Motor neuron (in vitro differentiated cells): Measurements from ENCODE around the gene SPRED2. TPM values are rescaled to one million over a fixed set of nuclear protein-coding genes. Genes with fewer than 3 reads are reported as not detected.
A peak's percentile ranks its signal among the peaks of the same experiment; 100 is the strongest.

Experiments used
- ATAC-seq, 8 experiments: fragments of 200-7000 bp; cut with Tn5 transposase; replicated peaks in 6 of 8; 2 replicates each; pipeline ENCODE4 v1.8.0; 2021; ENCODE audit warnings: mild to moderate bottlenecking in 8 of 8, moderate library complexity in 8 of 8
- H3K27ac ChIP-seq, 2 donors: fragments of 250-450 bp; sonication (Bioruptor Pico); 2 replicates each; pipeline ENCODE4 v1.9.0; 2021; ENCODE audit warnings: antibody characterized with exemption in 2 of 2, mild to moderate bottlenecking in 2 of 2, moderate library complexity in 1 of 2
- H3K4me1 ChIP-seq, 2 donors: fragments of 250-450 bp; sonication (Bioruptor Pico); replicated peaks in 1 of 2; 2 replicates each; pipeline ENCODE4 v1.6.1; 2021; ENCODE audit warnings: antibody characterized with exemption in 2 of 2, mild to moderate bottlenecking in 2 of 2, moderate library complexity in 1 of 2
- H3K4me3 ChIP-seq, 5 donors: fragments of 250-450 bp; sonication (Bioruptor Pico); 2 replicates each; pipeline ENCODE4 v1.9.0; 2021; ENCODE audit warnings: antibody characterized with exemption in 5 of 5, mild to moderate bottlenecking in 5 of 5, moderate library complexity in 4 of 5
- WGBS, 10 experiments: fragments of 450-650 bp; shearing (Covaris generic); methylation state at CpG; one replicate each; pipeline ENCODE4 v1.0.0; 2022; 5-methylcytosine and 5-hydroxymethylcytosine counted together
- in situ Hi-C, 9 experiments: fragments of 400-800 bp; cut with MboI; loops; one replicate each; pipeline ENCODE4 v1.15.0; 2021; ENCODE audit warnings: low sequenced_read_pairs in 9 of 9, low pct_unique_long_range_greater_than_20kb in 2 of 9; ENCODE audit not compliant: unreplicated experiment in 9 of 9
- total RNA-seq, 8 experiments: library from RNA; unstranded; fragments of 300-600 nt; gene quantifications; 2 replicates each; pipeline versions ENCODE4 v1.2.3 to v1.2.4, GENCODE V29; 2022

Gene SPRED2
- total RNA-seq, 8 experiments from 2014 or later, result 8.9 to 38.3 (median 15.5) TPM

DNA sequence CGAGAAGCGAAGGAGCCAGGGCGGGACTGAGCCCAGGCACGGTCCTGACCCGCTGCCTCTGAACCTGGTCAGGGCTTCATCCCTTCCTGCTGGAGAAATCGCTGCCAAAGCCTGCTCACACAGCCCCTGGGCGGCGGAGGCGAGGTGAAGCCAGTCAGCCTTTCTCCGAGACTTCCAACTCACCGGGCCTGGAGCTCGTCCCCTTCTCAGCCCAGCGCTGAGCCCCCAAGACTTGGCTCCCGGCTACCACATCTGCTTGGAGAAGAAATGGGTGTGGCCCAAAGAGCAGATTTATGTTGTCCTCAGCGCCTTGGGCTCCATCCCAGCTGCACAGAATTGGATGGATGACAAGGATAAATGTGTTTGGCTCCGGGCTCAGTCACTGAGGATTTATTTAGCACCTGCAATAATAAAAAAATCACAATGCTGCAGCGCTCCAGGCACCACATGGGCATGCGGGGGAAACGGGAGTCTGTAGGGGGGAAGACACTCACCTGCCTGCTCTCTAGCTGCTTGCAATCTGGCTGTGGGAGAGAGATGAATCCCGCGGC lies 139.9 kb downstream of the SPRED2 start:
- in situ Hi-C loops, result loop anchor here in 2 of 9 experiments (25.0 kb wide), 2 partner anchors 145 to 270 kb away; partner anchors contain the start of gene SPRED2 (in 1 of the 2)
- H3K4me3 ChIP-seq, result no peak overlapping the region
- ATAC-seq, result peak; percentile 24 to 89 (median 53)
- 0 to 79% (median 37%) methylated on average over 1 to 20 of the region's 21 CpGs; no CpG with 5 or more reads in 2 of the 10 experiments for WGBS, 10 experiments
- H3K4me1 ChIP-seq, result peaks cover 0 to 14% of the 10 kb centered on the region in 2 donors
- H3K27ac ChIP-seq, result no peak overlapping the region

DNA sequence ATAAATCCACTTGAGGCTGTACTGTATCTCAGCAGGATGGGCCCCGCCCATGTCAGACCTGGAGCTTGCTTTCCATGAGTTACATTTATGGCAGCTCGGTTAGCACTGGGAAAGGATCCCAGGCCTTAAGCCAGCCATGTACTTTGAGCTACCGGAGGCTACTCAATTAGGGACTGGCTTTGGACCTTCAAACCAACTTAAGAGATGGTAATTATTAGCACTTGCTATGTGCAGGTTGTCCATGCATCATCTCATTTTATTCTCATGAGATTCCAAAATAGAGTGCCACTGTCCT lies 140.3 kb downstream of the SPRED2 start:
- WGBS, 10 experiments, result 20 to 95% (median 72%) methylated on average over 1 to 3 of the region's 3 CpGs; no CpG with 5 or more reads in 6 of the 10 experiments
- Histone ChIP-seq H3K4me1 (peaks cover 0 to 14% of the 10 kb centered on the region in 2 donors), H3K4me3 (no peak overlapping the region), H3K27ac (no peak overlapping the region)
- in situ Hi-C loops, result loop anchor here in 2 of 9 experiments (25.0 kb wide), 2 partner anchors 145 to 270 kb away; partner anchors contain the start of gene SPRED2 (in 1 of the 2)
- peak in 3 of 8 experiments; percentile 28 to 38 (median 35) for ATAC-seq

DNA sequence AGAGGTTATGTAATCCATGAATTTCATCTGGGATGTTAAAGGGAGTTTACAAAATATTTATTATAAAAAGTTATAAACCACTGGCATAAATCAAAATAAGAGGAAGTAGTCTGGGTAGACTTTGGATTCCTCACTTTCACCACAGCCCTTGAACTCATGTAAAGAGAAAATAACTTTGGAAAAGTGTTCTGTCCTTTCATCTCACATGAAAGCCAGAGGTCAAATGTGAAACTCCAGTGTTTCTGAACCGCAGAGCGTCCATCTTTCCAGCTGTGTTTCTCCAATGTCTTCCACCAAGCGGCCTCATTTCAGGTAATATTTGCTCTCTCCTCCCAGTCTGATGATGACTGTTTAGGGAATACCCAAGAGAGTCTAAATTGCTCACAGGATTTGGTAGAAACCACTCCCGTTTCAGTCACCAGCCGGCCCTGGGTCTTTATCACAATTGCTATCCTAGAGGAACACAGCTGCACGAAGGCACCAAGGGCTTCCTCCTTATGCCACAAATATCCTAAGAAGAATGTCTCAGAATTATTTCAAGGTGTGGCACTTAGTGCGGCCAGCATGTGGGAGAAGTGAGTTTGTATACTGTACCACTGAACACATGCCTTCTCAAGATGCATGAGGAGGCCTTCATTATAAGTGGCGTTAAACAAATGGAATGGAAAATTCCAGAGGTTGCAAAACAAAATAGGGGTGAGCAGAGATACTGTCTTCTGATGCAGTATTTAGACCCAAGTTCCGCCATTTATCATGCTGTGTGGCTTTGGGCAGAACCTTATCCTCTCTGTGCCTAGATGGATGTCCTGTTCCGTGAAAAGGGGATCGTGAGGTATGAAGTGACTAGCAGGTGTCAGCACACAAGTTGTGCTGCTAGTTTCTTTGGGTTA lies 140.9 kb downstream of the SPRED2 start:
- 39 to 100% (median 90%) methylated on average over 3 to 11 of the region's 11 CpGs for WGBS, 10 experiments
- in situ Hi-C loops, result loop anchor here in 2 of 9 experiments (25.0 kb wide), 2 partner anchors 146 to 271 kb away; partner anchors contain the start of gene SPRED2 (in 1 of the 2)
- ATAC-seq, result peak in 3 of 8 experiments; percentile 27 to 49 (median 40)
- Histone ChIP-seq H3K4me3 (no peak overlapping the region), H3K27ac (no peak overlapping the region), H3K4me1 (peaks cover 0 to 14% of the 10 kb centered on the region in 2 donors)

DNA sequence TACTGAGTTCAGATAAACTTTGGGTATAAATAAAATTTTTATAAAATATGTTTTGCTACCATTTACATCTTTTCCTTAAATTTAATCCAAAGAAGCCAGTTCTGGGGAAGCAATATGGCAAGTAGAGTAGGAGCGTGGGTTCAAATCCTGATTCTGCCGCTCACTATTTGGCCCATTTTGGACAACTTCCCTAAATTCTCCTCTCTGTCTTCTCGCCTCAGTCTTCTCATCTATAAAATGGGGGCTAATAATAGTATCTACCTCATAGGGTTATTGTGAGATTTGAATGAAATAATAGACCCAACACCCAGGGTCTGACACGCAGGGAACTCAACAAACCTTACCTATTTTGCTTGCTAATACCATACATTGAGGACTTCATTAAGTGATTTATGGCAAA lies 145.0 kb downstream of the SPRED2 start:
- 83 to 100% (median 94%) methylated on average over 1 to 4 of the region's 4 CpGs for WGBS, 10 experiments
- peaks cover 0 to 3% of the 10 kb centered on the region in 2 donors for H3K4me1 ChIP-seq
- ATAC-seq, result no peak
- H3K27ac ChIP-seq, result no peak overlapping the region
- H3K4me3 ChIP-seq, result no peak overlapping the region
- in situ Hi-C loops, result loop anchor here in 2 of 9 experiments (25.0 kb wide), 2 partner anchors 150 to 275 kb away; partner anchors contain the start of gene SPRED2 (in 1 of the 2)

DNA sequence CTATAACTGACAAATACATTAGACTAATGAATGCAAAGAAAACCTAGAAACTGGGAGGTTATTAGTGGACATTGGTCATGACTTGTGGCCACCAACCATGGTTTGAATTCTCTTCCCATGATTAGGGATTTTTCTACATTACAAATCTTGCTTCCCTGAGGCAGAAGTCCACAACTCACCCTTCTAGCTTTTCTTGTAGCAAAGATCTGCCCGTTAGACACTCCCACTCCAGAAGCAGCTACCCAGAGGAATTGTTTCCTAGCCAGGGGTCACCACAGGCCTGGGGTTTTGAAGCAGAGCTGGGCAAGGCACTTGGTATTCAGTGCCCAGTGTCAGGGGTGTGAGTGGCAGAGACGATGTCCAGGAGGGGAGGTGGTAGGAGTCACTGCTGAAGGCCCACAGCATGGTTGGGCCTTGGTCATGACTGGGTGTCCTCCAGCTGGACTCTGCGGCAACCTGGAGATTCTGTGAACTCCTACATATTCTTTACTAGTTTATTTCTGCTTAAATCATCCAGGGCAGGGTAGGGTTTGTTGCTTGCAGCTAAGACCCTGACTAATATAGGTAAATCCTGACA lies 149.8 kb downstream of the SPRED2 start:
- in situ Hi-C loops, result loop anchor here in 2 of 9 experiments (25.0 kb wide), 2 partner anchors 155 to 280 kb away; partner anchors contain the start of gene SPRED2 (in 1 of the 2)
- Histone ChIP-seq H3K4me1 (peaks cover 0 to 4% of the 10 kb centered on the region in 2 donors), H3K4me3 (no peak overlapping the region), H3K27ac (no peak overlapping the region)
- 0 to 72% (median 60%) methylated on average over 1 to 3 of the region's 3 CpGs; no CpG with 5 or more reads in 5 of the 10 experiments for WGBS, 10 experiments
- ATAC-seq, result peak in 5 of 8 experiments; percentile 28 to 72 (median 58)

DNA sequence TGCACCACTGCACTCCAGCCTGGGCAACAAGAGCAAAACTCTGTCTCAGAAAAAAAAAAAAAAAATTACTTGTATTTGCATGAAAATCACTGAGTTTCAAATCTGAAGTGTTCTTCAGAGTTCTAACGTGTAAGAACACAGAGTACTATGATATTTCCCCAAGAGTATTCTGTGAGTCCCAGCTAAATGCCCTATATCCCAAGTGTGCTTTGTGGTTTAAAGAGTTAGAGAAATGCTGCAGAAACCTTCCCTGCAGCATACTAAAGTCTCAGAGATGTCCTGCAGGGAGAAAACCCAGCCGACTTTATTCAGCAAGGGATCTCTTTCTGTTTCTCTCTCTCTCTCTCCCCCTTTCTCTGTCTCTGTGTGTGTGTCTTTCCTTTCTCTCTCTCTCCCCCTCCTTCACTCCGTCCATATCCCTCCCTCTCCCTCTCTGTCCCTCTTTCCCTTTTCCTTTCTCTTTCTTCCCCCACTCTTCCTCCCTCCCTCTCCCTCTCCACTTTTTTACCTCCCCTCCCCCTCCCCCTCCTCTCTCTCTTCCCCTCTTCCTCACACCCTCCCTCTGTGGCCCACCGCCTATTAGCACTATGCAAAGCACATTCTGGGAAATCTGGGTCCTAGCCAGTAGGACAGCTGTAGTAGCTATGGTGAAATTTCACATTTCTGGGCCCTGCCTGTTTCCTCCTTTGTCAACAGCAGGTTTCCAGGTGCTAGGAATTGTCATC lies 150.6 kb downstream of the SPRED2 start:
- no peak overlapping the region for H3K4me3 ChIP-seq
- H3K4me1 ChIP-seq, result peaks cover 2 to 8% of the 10 kb centered on the region in 2 donors
- peak in 6 of 8 experiments; percentile 33 to 92 (median 81) for ATAC-seq
- in situ Hi-C loops, result loop anchor here in 2 of 9 experiments (25.0 kb wide), 2 partner anchors 156 to 281 kb away; partner anchors contain the start of gene SPRED2 (in 1 of the 2)
- H3K27ac ChIP-seq, result no peak overlapping the region
- WGBS, 10 experiments, result 0 to 20% (median 2%) methylated on average over 1 to 3 of the region's 4 CpGs; no CpG with 5 or more reads in 6 of the 10 experiments

DNA sequence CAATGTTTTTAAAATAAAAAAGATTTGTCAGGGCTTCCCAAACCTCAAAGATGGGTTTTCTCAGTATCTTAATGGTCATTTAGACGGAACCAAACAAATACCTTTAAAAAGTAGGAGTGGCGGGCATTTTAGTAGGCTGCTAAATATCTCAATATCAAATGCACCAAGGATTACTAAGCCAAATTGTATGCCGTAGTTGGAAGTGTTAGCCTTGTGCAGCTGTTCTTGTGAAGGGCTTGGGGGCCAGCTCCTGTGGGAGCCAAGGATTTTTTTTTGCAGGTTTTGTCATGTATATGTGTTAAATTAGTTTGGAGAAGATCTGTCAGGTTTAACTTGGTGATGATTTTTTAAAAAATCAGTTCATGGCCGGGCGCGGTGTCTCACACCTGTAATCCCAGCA lies 152.6 kb downstream of the SPRED2 start:
- H3K4me1 ChIP-seq, result peaks cover 12 to 24% of the 10 kb centered on the region in 2 donors
- ATAC-seq, result no peak
- H3K4me3 ChIP-seq, result no peak overlapping the region
- no peak overlapping the region for H3K27ac ChIP-seq
- WGBS, 10 experiments, result 80 to 100% (median 86%) methylated on average over 1 to 5 of the region's 6 CpGs; no CpG with 5 or more reads in 2 of the 10 experiments
- in situ Hi-C loops, result loop anchor here in 2 of 9 experiments (25.0 kb wide), 2 partner anchors 158 to 283 kb away; partner anchors contain the start of gene SPRED2 (in 1 of the 2)

DNA sequence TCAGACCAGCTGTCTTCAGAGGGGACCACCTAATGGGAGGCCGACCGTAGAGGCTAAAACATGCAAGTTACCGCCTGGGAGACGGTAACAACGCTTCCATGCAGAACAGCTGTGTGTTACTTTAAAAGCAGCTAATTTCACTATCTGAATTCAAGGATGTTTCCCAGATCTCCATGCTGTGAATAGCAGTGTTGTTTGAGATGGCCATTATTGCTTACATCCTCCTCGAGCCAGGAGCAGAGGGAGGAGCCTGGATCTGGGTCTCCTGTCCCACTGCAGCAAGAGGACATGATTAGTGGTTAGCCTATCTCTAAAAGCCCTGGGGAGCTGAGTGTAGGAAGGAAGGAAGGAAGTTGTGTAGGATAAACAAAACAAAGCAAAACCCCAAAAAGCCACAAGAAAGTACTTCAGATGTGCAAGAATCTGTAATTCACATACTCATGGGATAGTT lies 153.8 kb downstream of the SPRED2 start:
- peak in 1 of 8 experiments; percentile 17 for ATAC-seq
- Histone ChIP-seq H3K27ac (no peak overlapping the region), H3K4me3 (no peak overlapping the region), H3K4me1 (peaks cover 12 to 24% of the 10 kb centered on the region in 2 donors)
- in situ Hi-C loops, result loop anchor here in 2 of 9 experiments (25.0 kb wide), 2 partner anchors 159 to 284 kb away; partner anchors contain the start of gene SPRED2 (in 1 of the 2)
- 30 to 100% (median 75%) methylated on average over 1 to 5 of the region's 6 CpGs; no CpG with 5 or more reads in 2 of the 10 experiments for WGBS, 10 experiments

DNA sequence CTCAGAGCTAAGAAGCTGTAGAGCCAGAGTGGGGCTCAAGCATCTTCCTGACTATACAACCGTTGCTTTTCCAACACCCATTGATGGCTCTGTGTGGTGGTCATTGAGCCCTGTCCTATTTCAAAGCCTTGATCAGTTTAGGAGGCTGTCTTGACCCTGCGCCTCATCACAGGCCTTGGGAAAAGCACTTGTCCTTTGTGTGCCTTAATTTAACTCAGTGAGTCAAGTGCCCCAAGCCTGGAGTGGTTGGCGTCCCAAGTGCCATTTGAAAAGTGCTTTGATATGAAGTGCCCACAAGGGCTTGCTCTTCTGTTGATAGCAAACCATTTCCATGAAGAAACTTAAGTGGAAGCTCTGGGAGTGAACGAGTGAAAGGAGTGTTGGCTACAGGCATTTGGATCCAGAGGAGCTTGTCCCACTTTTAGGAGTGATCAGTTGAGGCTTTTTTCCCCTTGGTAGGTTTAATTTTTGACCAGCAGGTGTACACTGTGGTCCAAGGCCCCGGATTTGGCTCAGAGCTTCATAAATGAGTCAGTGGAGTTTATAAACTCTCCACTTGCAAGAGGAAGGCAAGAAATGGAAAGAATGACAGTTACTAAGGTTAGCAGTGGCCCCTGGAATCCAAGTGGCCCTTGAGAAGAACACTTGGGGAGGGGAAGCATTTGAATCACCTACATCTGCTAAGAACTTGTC lies 154.5 kb downstream of the SPRED2 start:
- ATAC-seq, result no peak
- in situ Hi-C loops, result loop anchor here in 2 of 9 experiments (25.0 kb wide), 2 partner anchors 159 to 284 kb away; partner anchors contain the start of gene SPRED2 (in 1 of the 2)

DNA sequence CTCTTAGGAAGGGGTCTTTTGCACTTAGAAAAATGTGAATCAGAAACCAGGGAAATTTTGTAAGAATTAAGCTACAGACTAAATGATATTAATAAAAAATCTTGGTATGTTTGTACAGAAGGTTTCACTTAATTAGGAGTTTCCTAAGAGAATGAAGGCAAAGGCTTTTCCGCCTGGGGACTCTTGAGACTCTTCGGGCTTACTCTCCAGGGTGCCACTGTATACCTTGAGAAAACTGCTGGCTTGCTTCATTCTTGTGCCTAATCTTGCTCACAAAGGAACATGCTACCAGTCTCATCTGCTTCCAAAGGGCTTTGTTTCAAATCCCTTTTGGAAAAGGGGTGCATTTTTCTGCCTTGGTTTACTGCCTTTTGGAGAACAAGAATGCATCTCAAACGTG lies 155.3 kb downstream of the SPRED2 start:
- no peak overlapping the region for H3K27ac ChIP-seq
- in situ Hi-C loops, result loop anchor here in 2 of 9 experiments (25.0 kb wide), 2 partner anchors 160 to 285 kb away; partner anchors contain the start of gene SPRED2 (in 1 of the 2)
- H3K4me1 ChIP-seq, result peaks cover 12 to 24% of the 10 kb centered on the region in 2 donors
- no peak overlapping the region for H3K4me3 ChIP-seq
- no peak for ATAC-seq
- 0 to 90% (median 67%) methylated on average over 1 to 3 of the region's 3 CpGs for WGBS, 10 experiments

More for the DNA sequence above, 154.5 kb downstream of the SPRED2 start:
- 57 to 100% (median 82%) methylated on average over 1 to 4 of the region's 5 CpGs; no CpG with 5 or more reads in 1 of the 10 experiments for WGBS, 10 experiments
- peaks cover 12 to 24% of the 10 kb centered on the region in 2 donors for H3K4me1 ChIP-seq
- H3K27ac ChIP-seq, result no peak overlapping the region
- H3K4me3 ChIP-seq, result no peak overlapping the region

DNA sequence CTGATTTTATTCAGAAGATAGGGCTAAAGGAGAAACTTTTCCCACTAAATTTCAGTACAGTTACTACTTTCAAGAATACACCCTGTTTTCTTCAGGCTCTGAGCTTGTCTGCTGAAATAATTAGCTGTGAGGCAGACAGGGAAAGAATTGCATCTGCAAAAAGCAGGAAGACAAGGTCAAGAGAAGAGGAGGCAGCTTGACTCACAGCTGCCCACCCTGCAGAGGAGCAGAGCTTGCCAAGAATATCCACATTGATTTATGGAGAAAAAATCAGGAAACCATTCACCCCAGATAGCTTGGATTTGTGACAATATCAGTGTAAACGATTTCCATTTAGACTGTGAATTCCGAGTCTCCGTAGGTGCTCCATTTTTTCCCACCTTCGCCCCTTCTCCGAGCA lies 155.8 kb downstream of the SPRED2 start:
- in situ Hi-C loops, result loop anchor here in 2 of 9 experiments (25.0 kb wide), 2 partner anchors 161 to 286 kb away; partner anchors contain the start of gene SPRED2 (in 1 of the 2)
- ATAC-seq, result peak in 6 of 8 experiments; percentile 17 to 61 (median 36)
- 30 to 100% (median 63%) methylated on average over 1 to 5 of the region's 5 CpGs; no CpG with 5 or more reads in 2 of the 10 experiments for WGBS, 10 experiments
- peaks cover 12 to 24% of the 10 kb centered on the region in 2 donors for H3K4me1 ChIP-seq
- H3K4me3 ChIP-seq, result no peak overlapping the region
- no peak overlapping the region for H3K27ac ChIP-seq
